CD14-positive monocyte (primary cell): ENCODE results near the gene CHD2. TPM values are rescaled to one million over a fixed set of nuclear protein-coding genes. Genes with fewer than 3 reads are reported as not detected.

Experiments used
- DNase-seq, 3 donors: peaks; one replicate each; pipeline ENCODE4 v3.0.0-alpha.2; 2011 to 2022
- H2AFZ ChIP-seq: 2 replicates; pipeline ENCODE4 v1.6.0; 2012; ENCODE audit warnings: mild to moderate bottlenecking, low read depth, low read length, inconsistent platforms; ENCODE audit not compliant: insufficient read depth, poor library complexity, severe bottlenecking
- H3K27ac ChIP-seq, 2 donors: 1 replicate in 1 of 2; 2 replicates in 1 of 2; pipeline ENCODE4 v1.5.1; 2012 to 2013; ENCODE audit warnings: low read length in 2 of 2, control low read depth in 1 of 2, inconsistent platforms in 1 of 2, low read depth in 1 of 2, mild to moderate bottlenecking in 1 of 2
- H3K27me3 ChIP-seq, 2 donors: one replicate each; pipeline versions ENCODE4 v1.6.0 to v1.6.1; 2011 to 2013; ENCODE audit warnings: low read length in 2 of 2; ENCODE audit not compliant: control insufficient read depth in 2 of 2, insufficient read depth in 2 of 2
- H3K36me3 ChIP-seq, 2 donors: replicated peaks in 1 of 2; 1 replicate in 1 of 2; 2 replicates in 1 of 2; pipeline versions ENCODE4 v1.5.1 to v1.6.1; 2012 to 2013; ENCODE audit warnings: low read length in 2 of 2, control low read depth in 1 of 2, inconsistent platforms in 1 of 2, mild to moderate bottlenecking in 1 of 2; ENCODE audit not compliant: insufficient read depth in 2 of 2, control insufficient read depth in 1 of 2
- H3K4me1 ChIP-seq, 2 donors: 1 replicate in 1 of 2; 2 replicates in 1 of 2; pipeline versions ENCODE4 v1.5.1 to v1.6.1; 2012 to 2013; ENCODE audit warnings: low read length in 2 of 2, control low read depth in 1 of 2, inconsistent platforms in 1 of 2, mild to moderate bottlenecking in 1 of 2, moderate library complexity in 1 of 2; ENCODE audit not compliant: insufficient read depth in 2 of 2, control insufficient read depth in 1 of 2
- H3K4me2 ChIP-seq: replicated peaks from 2 replicates; pipeline ENCODE3; 2012; ENCODE audit warnings: low read length, moderate library complexity, mild to moderate bottlenecking; ENCODE audit not compliant: poor library complexity, severe bottlenecking; ENCODE audit errors: extremely low read depth
- H3K4me3 ChIP-seq, 3 experiments: fragments of 200-600 bp in 1 of 3; sonication (generic) in 1 of 3; replicated peaks in 1 of 3; 1 replicate in 2 of 3; 2 replicates in 1 of 3; pipeline ENCODE4 v1.5.1; 2011 to 2013; ENCODE audit warnings: low read length in 3 of 3, mild to moderate bottlenecking in 3 of 3, control low read depth in 2 of 3, low read depth in 2 of 3, inconsistent platforms in 1 of 3, moderate library complexity in 1 of 3
- H3K79me2 ChIP-seq: 2 replicates; pipeline ENCODE4 v1.6.0; 2012; ENCODE audit warnings: mild to moderate bottlenecking, control low read depth, inconsistent platforms, low read length, moderate library complexity; ENCODE audit not compliant: insufficient read depth
- H3K9ac ChIP-seq: 2 replicates; pipeline ENCODE4 v1.6.0; 2017; ENCODE audit warnings: low read length, mild to moderate bottlenecking; ENCODE audit not compliant: insufficient read depth, poor library complexity, severe bottlenecking
- H3K9me3 ChIP-seq, 2 donors: replicated peaks in 1 of 2; 1 replicate in 1 of 2; 2 replicates in 1 of 2; pipeline versions ENCODE4 v1.5.1 to v1.6.1; 2012 to 2013; ENCODE audit warnings: low read length in 2 of 2, control low read depth in 1 of 2; ENCODE audit not compliant: control insufficient read depth in 1 of 2, insufficient read depth in 1 of 2
- H4K20me1 ChIP-seq: 2 replicates; pipeline ENCODE4 v1.6.0; 2012; ENCODE audit warnings: mild to moderate bottlenecking, low read length, control low read depth, moderate library complexity; ENCODE audit not compliant: insufficient read depth
- H3K27ac Mint-ChIP-seq, 7 donors: one replicate each; pipeline ENCODE4 v1.8.0; 2020; ENCODE audit warnings: mild to moderate bottlenecking in 7 of 7, mixed read lengths in 7 of 7, moderate library complexity in 6 of 7, inconsistent platforms in 2 of 7
- H3K27me3 Mint-ChIP-seq, 3 donors: one replicate each; pipeline ENCODE4 v1.8.0; 2021 to 2022; ENCODE audit warnings: low read depth in 3 of 3, mild to moderate bottlenecking in 3 of 3, mixed read lengths in 3 of 3, moderate library complexity in 3 of 3, inconsistent platforms in 1 of 3
- H3K36me3 Mint-ChIP-seq, 2 donors: one replicate each; pipeline ENCODE4 v1.8.0; 2020; ENCODE audit warnings: mixed read lengths in 2 of 2, inconsistent platforms in 1 of 2, mild to moderate bottlenecking in 1 of 2
- H3K4me1 Mint-ChIP-seq: one replicate; pipeline ENCODE4 v1.8.0; 2020; ENCODE audit warnings: mild to moderate bottlenecking, mixed read lengths
- H3K4me3 Mint-ChIP-seq, 2 donors: one replicate each; pipeline ENCODE4 v1.8.0; 2020; ENCODE audit warnings: mild to moderate bottlenecking in 2 of 2, mixed read lengths in 2 of 2, moderate library complexity in 1 of 2
- H3K9me3 Mint-ChIP-seq, 7 donors: one replicate each; pipeline ENCODE4 v1.8.0; 2020 to 2022; ENCODE audit warnings: mixed read lengths in 7 of 7, mild to moderate bottlenecking in 6 of 7, moderate library complexity in 6 of 7, inconsistent platforms in 2 of 7
- CTCF ChIP-seq: fragments of 200-600 bp; IDR thresholded peaks from one replicate; pipeline ENCODE4 v1.8.0; 2022; ENCODE audit warnings: antibody characterized with exemption, mild to moderate bottlenecking
- WGBS: methylation state at CpG from one replicate; pipeline ENCODE4 v1.1.5; 2013; ENCODE audit warnings: missing lambda C conversion rate; ENCODE audit not compliant: insufficient coverage; 5-methylcytosine and 5-hydroxymethylcytosine counted together
- intact Hi-C, 2 donors: fragments of 100-400 bp; cut with micrococcal nuclease; formaldehyde crosslinking; loops; one replicate each; pipeline versions ENCODE4 v1.15.0 to v1.15.1; 2023
- polyA plus RNA-seq, 3 donors: library from polyadenylated mRNA; depleted of rRNA in 1 of 3; unstranded in 2 of 3; stranded (reverse) in 1 of 3; fragments of 300-500 nt in 2 of 3; fragments of >200 nt in 1 of 3; fragmentation: Illumina TruSeq in 2 of 3; gene quantifications; 1 replicate in 2 of 3; 2 replicates in 1 of 3; pipeline ENCODE4 v1.2.3, GENCODE V29; 2012 to 2021

CHD2 gene
- polyA plus RNA-seq, 3 donors = 9.6 to 61.2 (median 11.4) TPM

DNA sequence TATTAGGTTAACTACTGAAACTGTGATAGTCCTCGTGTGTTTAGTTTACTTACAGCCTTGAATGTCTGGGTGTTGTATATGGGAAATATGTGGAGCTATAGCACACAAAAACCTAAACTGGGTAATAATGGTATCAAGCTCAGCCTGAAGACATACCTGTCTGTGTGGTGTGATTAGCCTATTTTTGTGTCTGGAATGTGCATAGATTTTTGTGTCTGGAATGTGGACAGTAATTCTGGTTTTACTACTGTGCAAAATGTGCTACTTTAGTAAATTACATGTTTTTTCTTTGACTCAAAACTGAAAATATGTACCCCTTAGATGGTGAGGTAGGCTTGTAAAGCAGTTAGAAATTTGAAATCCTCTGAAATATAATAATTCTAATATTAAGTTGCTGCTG, 43.5 kb downstream of the CHD2 start:
- Histone ChIP-seq H3K9ac (no peak overlapping the region), H3K27ac (no peak overlapping the region), H3K4me2 (no peak overlapping the region), H3K9me3 (peaks cover 14 to 22% of the 10 kb centered on the region in 2 donors), H3K4me3 (no peak overlapping the region), H3K36me3 (peaks cover 95 to 97% of the 10 kb centered on the region in 2 donors), H2AFZ (no peak overlapping the region), H3K79me2 (peaks cover 38% of the 10 kb centered on the region), H3K27me3 (no peaks in the 10 kb centered on the region), H3K4me1 (no peaks in the 10 kb centered on the region), H4K20me1 (peaks cover 39% of the 10 kb centered on the region)
- Mint-ChIP-seq H3K4me3 (no peak overlapping the region), H3K9me3 (peaks cover 15 to 28% (median 23%) of the 10 kb centered on the region in 7 donors), H3K36me3 (peaks cover 87 to 92% of the 10 kb centered on the region in 2 donors), H3K27me3 (no peaks in the 10 kb centered on the region), H3K27ac (peak overlapping the region in 1 of 7 donors; percentile 13), H3K4me1 (no peaks in the 10 kb centered on the region)
- intact Hi-C loops = no loop called here
- WGBS = 100% methylated on average over 1 of the region's 1 CpG
- TF ChIP-seq CTCF = no peak
- no peak for DNase-seq

DNA sequence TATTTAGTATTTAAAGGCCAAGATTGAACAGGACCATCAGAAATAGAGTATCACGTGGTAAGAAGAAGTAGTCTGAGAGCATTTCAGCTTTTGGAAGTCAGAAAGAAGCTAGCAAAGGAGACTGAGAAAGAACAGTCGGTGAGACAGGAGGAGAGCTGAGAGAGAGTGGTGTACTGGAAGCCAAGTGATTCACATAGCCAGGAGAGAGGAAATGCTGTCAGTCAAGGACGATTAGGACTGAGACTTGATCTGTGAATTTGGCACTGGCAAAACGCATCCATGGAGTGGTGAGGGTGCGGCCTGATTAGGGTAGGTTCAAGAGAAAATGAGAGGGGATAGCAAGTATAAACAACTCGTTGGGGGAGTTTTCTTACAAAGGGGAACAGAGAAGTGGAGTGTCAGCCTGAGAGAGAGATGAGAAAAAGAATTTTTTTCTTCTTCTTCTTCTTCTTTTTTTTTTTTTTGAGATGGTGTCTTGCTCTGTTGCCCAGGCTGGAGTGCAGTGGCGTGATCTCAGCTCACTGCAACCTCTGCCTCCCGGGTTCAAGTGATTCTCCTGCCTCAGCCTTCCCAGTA, 44.9 kb downstream of the CHD2 start:
- H2AFZ ChIP-seq = no peak overlapping the region
- no peak overlapping the region for H3K4me3 Mint-ChIP-seq
- WGBS = 98% methylated on average over 5 of the region's 8 CpGs
- no peak overlapping the region for H3K27ac ChIP-seq
- no peak for DNase-seq
- intact Hi-C loops = no loop called here
- H3K36me3 Mint-ChIP-seq = peaks cover 88 to 94% of the 10 kb centered on the region in 2 donors
- no peaks in the 10 kb centered on the region for H3K27me3 ChIP-seq
- peaks cover 35% of the 10 kb centered on the region for H3K79me2 ChIP-seq
- peaks cover 22 to 36% of the 10 kb centered on the region in 2 donors for H3K9me3 ChIP-seq
- H3K4me3 ChIP-seq = no peak overlapping the region
- no peaks in the 10 kb centered on the region for H3K4me1 Mint-ChIP-seq
- H3K9me3 Mint-ChIP-seq = peaks cover 30 to 43% (median 38%) of the 10 kb centered on the region in 7 donors
- H4K20me1 ChIP-seq = peaks cover 28% of the 10 kb centered on the region
- H3K4me1 ChIP-seq = no peaks in the 10 kb centered on the region
- peak overlapping the region in 2 of 7 donors; percentile 13 to 70 for H3K27ac Mint-ChIP-seq
- no peak for TF ChIP-seq CTCF
- H3K4me2 ChIP-seq = no peak overlapping the region
- no peak overlapping the region for H3K9ac ChIP-seq
- H3K36me3 ChIP-seq = peaks cover 95 to 97% of the 10 kb centered on the region in 2 donors
- no peaks in the 10 kb centered on the region for H3K27me3 Mint-ChIP-seq
